Prostate gland (tissue), 2 donors: ENCODE measurements around the gene WEE2.

Source experiments
- POLR2A ChIP-seq: fragments of 450-650 bp; IDR thresholded peaks from one replicate; pipeline ENCODE4 v1.6.1; 2016; ENCODE audit warnings: antibody characterized with exemption, mild to moderate bottlenecking
- POLR2AphosphoS5 ChIP-seq: sonication (generic); formaldehyde crosslinking; IDR thresholded peaks from one replicate; pipeline ENCODE4 v1.6.1; 2017; ENCODE audit warnings: antibody characterized with exemption
- TF ChIP-seq, protein P1 (sequence below), 4 experiments: fragments of 200-600 bp in 2 of 4; fragments of 450-650 bp in 2 of 4; sonication (generic) in 2 of 4; IDR thresholded peaks; 1 replicate in 3 of 4; 2 replicates in 1 of 4; pipeline ENCODE4 v1.5.1; 2016 to 2019; ENCODE audit warnings: antibody characterized with exemption in 4 of 4, mild to moderate bottlenecking in 2 of 4, moderate library complexity in 2 of 4

DNA sequence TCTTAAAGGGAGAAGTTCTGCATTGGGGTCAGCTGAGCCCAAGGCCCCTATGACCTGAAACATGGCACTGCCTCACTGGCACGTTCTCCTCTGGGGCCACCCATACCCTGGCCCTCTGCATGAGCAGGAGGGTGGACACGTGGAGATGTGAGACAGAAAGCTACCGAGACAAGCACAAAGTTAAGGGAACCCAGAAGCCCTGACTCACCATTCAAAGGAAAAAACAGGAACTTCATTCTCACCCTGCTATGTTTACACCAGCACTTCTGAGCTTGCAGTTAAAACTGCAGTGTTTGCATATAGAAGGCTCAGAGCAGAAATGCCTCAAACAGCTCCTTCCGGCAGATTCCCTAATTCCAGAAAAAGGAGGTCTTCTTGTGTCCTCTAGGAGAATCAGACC lies 47.9 kb upstream of the WEE2 start:
- TF ChIP-seq, protein P1, sequence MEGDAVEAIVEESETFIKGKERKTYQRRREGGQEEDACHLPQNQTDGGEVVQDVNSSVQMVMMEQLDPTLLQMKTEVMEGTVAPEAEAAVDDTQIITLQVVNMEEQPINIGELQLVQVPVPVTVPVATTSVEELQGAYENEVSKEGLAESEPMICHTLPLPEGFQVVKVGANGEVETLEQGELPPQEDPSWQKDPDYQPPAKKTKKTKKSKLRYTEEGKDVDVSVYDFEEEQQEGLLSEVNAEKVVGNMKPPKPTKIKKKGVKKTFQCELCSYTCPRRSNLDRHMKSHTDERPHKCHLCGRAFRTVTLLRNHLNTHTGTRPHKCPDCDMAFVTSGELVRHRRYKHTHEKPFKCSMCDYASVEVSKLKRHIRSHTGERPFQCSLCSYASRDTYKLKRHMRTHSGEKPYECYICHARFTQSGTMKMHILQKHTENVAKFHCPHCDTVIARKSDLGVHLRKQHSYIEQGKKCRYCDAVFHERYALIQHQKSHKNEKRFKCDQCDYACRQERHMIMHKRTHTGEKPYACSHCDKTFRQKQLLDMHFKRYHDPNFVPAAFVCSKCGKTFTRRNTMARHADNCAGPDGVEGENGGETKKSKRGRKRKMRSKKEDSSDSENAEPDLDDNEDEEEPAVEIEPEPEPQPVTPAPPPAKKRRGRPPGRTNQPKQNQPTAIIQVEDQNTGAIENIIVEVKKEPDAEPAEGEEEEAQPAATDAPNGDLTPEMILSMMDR (IDR thresholded peaks at IDR 0.05) = no peak
- no peak for TF ChIP-seq POLR2A
- TF ChIP-seq POLR2AphosphoS5 = no peak
